T-helper 17 cell (primary cell): ENCODE data around the gene DSCAM. TPM values are rescaled to one million over a fixed set of nuclear protein-coding genes. Genes with fewer than 3 reads are reported as not detected.
"Not testable (repeated sequence)": the region's sequence is repeated elsewhere in the genome, so short reads cannot be mapped to it uniquely, and the experiment has no call there.

ENCODE experiments used
- ATAC-seq: fragments of 150-1000 bp; cut with Tn5 transposase; 2 replicates; pipeline ENCODE4 v1.10.0; 2021; ENCODE audit warnings: mild to moderate bottlenecking, moderate library complexity
- DNase-seq, 3 donors: peaks; one replicate each; pipeline versions ENCODE4 v3.0.0 to v3.0.0-alpha.2; 2020 to 2021
- H3K9me3 ChIP-seq: one replicate; pipeline ENCODE4 v1.7.0; 2013; ENCODE audit warnings: low read length, mild to moderate bottlenecking; ENCODE audit not compliant: control insufficient read depth, poor library complexity, severe bottlenecking
- H3K27ac Mint-ChIP-seq: one replicate; pipeline ENCODE4 v1.8.0; 2022; ENCODE audit warnings: mild to moderate bottlenecking, moderate library complexity, mixed read lengths
- H3K27me3 Mint-ChIP-seq: one replicate; pipeline ENCODE4 v1.8.0; 2022; ENCODE audit warnings: mixed read lengths
- H3K36me3 Mint-ChIP-seq: one replicate; pipeline ENCODE4 v1.8.0; 2022; ENCODE audit warnings: low read depth, mixed read lengths
- H3K4me1 Mint-ChIP-seq: one replicate; pipeline ENCODE4 v1.8.0; 2022; ENCODE audit warnings: mild to moderate bottlenecking, mixed read lengths
- H3K4me3 Mint-ChIP-seq: one replicate; pipeline ENCODE4 v1.8.0; 2022; ENCODE audit warnings: mild to moderate bottlenecking, moderate library complexity, mixed read lengths
- total RNA-seq, 4 donors: library from RNA in 2 of 4; stranded (reverse) in 2 of 4; gene quantifications; one replicate each; pipeline ENCODE4 v1.2.3 and lab custom pipeline; 2022 to 2026

The DSCAM gene
- total RNA-seq (not detected), total RNA-seq (lab: John Stamatoyannopoulos, UW) (0 to 0.08 reads per million in 2 donors)

- H3K9me3 ChIP-seq = no peaks in the 10 kb centered on the region
- no peaks in the 10 kb centered on the region for H3K4me1 Mint-ChIP-seq
- DNase-seq (no peak), ATAC-seq (no peak)
- no peak within 1 kb of the TSS for H3K4me3 Mint-ChIP-seq
- peaks cover 47% of the 10 kb centered on the region for H3K27me3 Mint-ChIP-seq
- H3K27ac Mint-ChIP-seq = no peak within 1 kb of the TSS
- peaks cover 5% of the 10 kb centered on the region for H3K36me3 Mint-ChIP-seq
These were observed at the start of gene DSCAM for GRCh38 chr21:40846587-40847411. Gene DSCAM (minus strand): TSS chr21:40847158. CDS start chr21:40846661, 497 bp downstream.

- not testable (repeated sequence) for H3K4me1 Mint-ChIP-seq
These were observed 48.7 kb upstream of the DSCAM start for GRCh38 chr21:40895697-40896096.

GRCh38 chr21:40886931-40887330 lies 40.0 kb upstream of the DSCAM start:
- H3K36me3 Mint-ChIP-seq = no peaks in the 10 kb centered on the region
- no peak for ATAC-seq
- H3K9me3 ChIP-seq = no peaks in the 10 kb centered on the region
- H3K4me1 Mint-ChIP-seq = no peaks in the 10 kb centered on the region
- no peak for DNase-seq
- no peak overlapping the region for H3K4me3 Mint-ChIP-seq
- no peak overlapping the region for H3K27ac Mint-ChIP-seq
- peaks cover 5% of the 10 kb centered on the region for H3K27me3 Mint-ChIP-seq

More at GRCh38 chr21:40895697-40896096, 48.7 kb upstream of the DSCAM start:
- ATAC-seq, H3K36me3 Mint-ChIP-seq, H3K27me3 Mint-ChIP-seq, H3K27ac Mint-ChIP-seq, H3K4me3 Mint-ChIP-seq, H3K9me3 ChIP-seq, DNase-seq: not testable (repeated sequence)

DNA sequence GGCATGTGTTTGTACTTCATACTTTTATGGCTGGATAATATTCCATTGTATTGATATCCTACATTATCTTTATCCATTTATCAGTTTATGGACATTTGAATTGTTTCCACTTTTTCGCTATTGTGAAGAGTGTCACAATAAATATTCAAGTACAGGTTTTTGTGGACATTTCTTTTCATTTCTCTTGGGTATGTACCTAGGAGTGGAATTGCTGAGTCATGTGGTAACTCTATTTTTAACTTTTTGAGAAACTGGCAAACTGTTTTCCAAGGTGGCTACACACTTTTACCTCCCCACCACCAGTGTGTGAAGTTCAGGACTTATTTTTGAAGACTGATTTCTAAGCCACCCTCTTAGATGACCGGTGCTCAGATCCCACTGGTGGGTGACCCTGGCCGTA lies 39.0 kb upstream of the DSCAM start:
- no peaks in the 10 kb centered on the region for H3K4me1 Mint-ChIP-seq
- ATAC-seq (no peak), DNase-seq (no peak)
- H3K27ac Mint-ChIP-seq = no peak overlapping the region
- peaks cover 5% of the 10 kb centered on the region for H3K27me3 Mint-ChIP-seq
- no peak overlapping the region for H3K4me3 Mint-ChIP-seq
- no peaks in the 10 kb centered on the region for H3K9me3 ChIP-seq
- no peaks in the 10 kb centered on the region for H3K36me3 Mint-ChIP-seq

GRCh38 chr21:40882192-40882915 lies 35.4 kb upstream of the DSCAM start:
- H3K27me3 Mint-ChIP-seq = no peaks in the 10 kb centered on the region
- H3K27ac Mint-ChIP-seq = no peak overlapping the region
- DNase-seq (no peak), ATAC-seq (no peak)
- H3K9me3 ChIP-seq = no peaks in the 10 kb centered on the region
- no peaks in the 10 kb centered on the region for H3K4me1 Mint-ChIP-seq
- no peak overlapping the region for H3K4me3 Mint-ChIP-seq
- H3K36me3 Mint-ChIP-seq = no peaks in the 10 kb centered on the region

DNA sequence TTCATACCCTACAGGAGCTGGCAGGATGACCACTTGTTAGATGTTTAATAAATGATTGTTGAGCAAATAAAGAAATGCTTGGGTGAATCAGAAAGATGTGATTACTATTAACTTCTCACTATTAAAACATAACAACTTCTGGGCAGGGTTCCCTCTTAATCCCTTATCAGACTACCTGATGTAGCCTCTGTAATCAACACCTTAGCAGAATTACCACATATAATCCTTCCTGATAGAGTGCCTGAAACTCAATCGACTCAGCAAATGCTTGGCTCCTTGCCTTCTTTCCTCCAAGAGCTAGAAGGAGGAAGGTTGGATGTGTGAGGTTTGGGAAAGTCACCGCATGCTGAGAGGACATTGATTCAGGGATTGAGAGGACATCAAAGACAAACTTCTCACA lies 34.8 kb upstream of the DSCAM start:
- H3K36me3 Mint-ChIP-seq = no peaks in the 10 kb centered on the region
- no peak overlapping the region for H3K27ac Mint-ChIP-seq
- ATAC-seq (no peak), DNase-seq (no peak)
- no peaks in the 10 kb centered on the region for H3K4me1 Mint-ChIP-seq
- no peaks in the 10 kb centered on the region for H3K27me3 Mint-ChIP-seq
- no peak overlapping the region for H3K4me3 Mint-ChIP-seq
- H3K9me3 ChIP-seq = no peaks in the 10 kb centered on the region

DNA sequence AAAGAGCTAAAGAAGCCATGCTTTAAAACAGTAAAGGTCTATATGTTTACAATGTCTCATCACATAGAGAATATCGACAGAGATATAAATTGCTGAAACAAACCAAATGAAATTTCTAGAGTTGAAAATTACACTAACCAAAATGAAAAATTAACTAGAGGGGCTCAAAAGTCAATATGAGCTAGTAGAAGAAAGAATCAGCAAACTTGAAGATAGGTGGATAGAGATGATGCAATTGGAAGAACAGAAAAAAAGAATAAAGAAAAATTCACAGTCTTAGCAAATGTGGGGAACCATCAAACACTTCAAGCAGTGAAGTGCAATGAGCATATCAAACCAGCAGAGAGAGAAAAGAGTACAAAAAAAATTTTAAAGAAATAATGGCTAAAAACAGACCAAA lies 24.1 kb upstream of the DSCAM start:
- H3K9me3 ChIP-seq = no peaks in the 10 kb centered on the region
- Mint-ChIP-seq H3K4me1 (no peaks in the 10 kb centered on the region), H3K27me3 (no peaks in the 10 kb centered on the region), H3K4me3 (no peak overlapping the region), H3K27ac (no peak overlapping the region), H3K36me3 (no peaks in the 10 kb centered on the region)
- ATAC-seq (no peak), DNase-seq (no peak)

- Mint-ChIP-seq H3K4me1 (no peaks in the 10 kb centered on the region), H3K36me3 (no peaks in the 10 kb centered on the region), H3K27ac (no peak overlapping the region), H3K4me3 (no peak overlapping the region), H3K27me3 (peaks cover 7% of the 10 kb centered on the region)
- ATAC-seq (no peak), DNase-seq (no peak)
- no peaks in the 10 kb centered on the region for H3K9me3 ChIP-seq
These were observed 16.9 kb upstream of the DSCAM start for GRCh38 chr21:40863839-40864238.

GRCh38 chr21:40858517-40858916 lies 11.6 kb upstream of the DSCAM start:
- ATAC-seq (no peak), DNase-seq (no peak)
- no peaks in the 10 kb centered on the region for H3K4me1 Mint-ChIP-seq
- H3K27ac Mint-ChIP-seq = no peak overlapping the region
- H3K4me3 Mint-ChIP-seq = no peak overlapping the region
- H3K9me3 ChIP-seq = no peaks in the 10 kb centered on the region
- peaks cover 7% of the 10 kb centered on the region for H3K27me3 Mint-ChIP-seq
- no peaks in the 10 kb centered on the region for H3K36me3 Mint-ChIP-seq

- Mint-ChIP-seq H3K27me3 (peaks cover 1% of the 10 kb centered on the region), H3K4me3 (no peak overlapping the region), H3K27ac (no peak overlapping the region), H3K4me1 (no peaks in the 10 kb centered on the region), H3K36me3 (no peaks in the 10 kb centered on the region)
- DNase-seq = no peak
- H3K9me3 ChIP-seq = no peaks in the 10 kb centered on the region
- no peak for ATAC-seq
These were observed 7.2 kb upstream of the DSCAM start for GRCh38 chr21:40853956-40854688.

DNA sequence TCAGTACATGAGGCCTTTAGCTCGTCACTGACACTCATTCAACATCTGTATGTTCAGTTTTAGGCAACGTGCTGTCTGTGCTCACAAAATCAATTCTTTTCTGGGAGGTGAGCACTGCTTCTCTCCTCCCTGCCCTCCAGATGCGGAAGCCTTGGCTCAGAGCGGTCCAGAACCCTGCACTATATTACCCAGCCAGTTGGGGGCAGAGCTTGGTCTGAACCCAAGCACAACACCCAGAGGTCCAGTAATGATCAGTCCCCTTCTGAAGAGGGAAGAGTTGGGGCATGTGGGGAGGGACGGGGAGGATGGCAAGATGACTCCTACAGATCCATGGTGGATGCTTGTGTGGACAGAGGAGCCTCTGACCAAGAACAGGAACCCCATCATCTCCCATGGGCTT lies 5.6 kb upstream of the DSCAM start:
- Mint-ChIP-seq H3K36me3 (no peaks in the 10 kb centered on the region), H3K27ac (no peak overlapping the region), H3K27me3 (peaks cover 16% of the 10 kb centered on the region), H3K4me1 (no peaks in the 10 kb centered on the region), H3K4me3 (no peak overlapping the region)
- no peaks in the 10 kb centered on the region for H3K9me3 ChIP-seq
- no peak for DNase-seq
- ATAC-seq = no peak

GRCh38 chr21:40851749-40852148 lies 4.8 kb upstream of the DSCAM start:
- Mint-ChIP-seq H3K36me3 (peaks cover 3% of the 10 kb centered on the region), H3K27ac (no peak overlapping the region), H3K4me1 (no peaks in the 10 kb centered on the region), H3K27me3 (peaks cover 23% of the 10 kb centered on the region), H3K4me3 (no peak overlapping the region)
- ATAC-seq (no peak), DNase-seq (no peak)
- H3K9me3 ChIP-seq = no peaks in the 10 kb centered on the region

DNA sequence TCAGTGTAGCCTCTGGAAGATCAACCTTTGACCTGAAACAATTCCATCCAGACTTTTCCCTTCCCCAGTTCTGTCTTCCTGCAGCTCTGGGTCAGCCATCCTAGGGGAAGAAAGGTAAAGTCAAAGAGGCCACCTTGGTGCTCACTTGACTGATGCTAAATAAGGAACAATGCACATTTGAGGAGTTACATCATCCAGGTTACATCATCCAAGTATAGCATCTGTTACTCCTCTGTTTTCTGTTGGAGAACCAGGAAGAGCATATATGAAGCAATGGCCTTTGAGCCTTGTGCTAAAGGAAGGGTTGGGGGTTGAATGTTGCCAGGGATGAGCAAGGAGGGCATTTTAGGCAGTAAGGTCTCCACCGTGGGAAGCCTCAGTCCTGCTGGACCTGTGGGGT lies 3.1 kb upstream of the DSCAM start:
- H3K4me1 Mint-ChIP-seq = no peaks in the 10 kb centered on the region
- ATAC-seq (no peak), DNase-seq (no peak)
- no peak overlapping the region for H3K27ac Mint-ChIP-seq
- peaks cover 5% of the 10 kb centered on the region for H3K36me3 Mint-ChIP-seq
- H3K4me3 Mint-ChIP-seq = no peak overlapping the region
- peaks cover 31% of the 10 kb centered on the region for H3K27me3 Mint-ChIP-seq
- no peaks in the 10 kb centered on the region for H3K9me3 ChIP-seq
